GM12892 (cell line): ENCODE data around the gene P3H2.

Experiments
- POLR2A ChIP-seq: IDR thresholded peaks from 2 replicates; pipeline ENCODE4 v1.6.1; 2011; ENCODE audit warnings: low read depth, low read length, control low read depth
- POLR2AphosphoS5 ChIP-seq: IDR thresholded peaks from 2 replicates; pipeline ENCODE4 v1.6.1; 2011; ENCODE audit warnings: low read depth, low read length, control low read depth
- TAF1 ChIP-seq: IDR thresholded peaks from 2 replicates; pipeline ENCODE4 v1.6.1; 2011; ENCODE audit warnings: low read depth, mild to moderate bottlenecking, control low read depth, low read length, borderline replicate concordance

- TF ChIP-seq POLR2A, result no peak
- no peak for TF ChIP-seq POLR2AphosphoS5
- TF ChIP-seq TAF1, result no peak
Measured at GRCh38 chr3:190088890-190089289, 31.8 kb downstream of the P3H2 start.
